Measurements from ENCODE around the gene NKAIN1.

- TF ChIP-seq CTCF (IDR thresholded peaks at IDR 0.05; ENCODE audit: low read length) (no peak), EZH2 (IDR thresholded peaks at IDR 0.05; ENCODE audit: borderline replicate concordance, low read length) (no peak)
These were observed 23.7 kb downstream of the NKAIN1 start for GRCh38 chr1:31216016-31216415.
